Measurements from ENCODE around the gene TP53BP2.

GRCh38 chr1:223810586-223810985 is 35.2 kb downstream of the TP53BP2 start:
- no peak for TF ChIP-seq SREBF2 (IDR thresholded peaks at IDR 0.05; ENCODE audit: low read length)
- no peak for TF ChIP-seq SIN3A (IDR thresholded peaks at IDR 0.05; ENCODE audit: low read depth, low read length)
- no peak for TF ChIP-seq EGR1 (IDR thresholded peaks at IDR 0.05; ENCODE audit: borderline replicate concordance in 1 of 2, low read depth in 2 of 2, low read length in 2 of 2)
- TF ChIP-seq POLR2A (IDR thresholded peaks at IDR 0.05; ENCODE audit: low read depth, low read length), result no peak
- TF ChIP-seq, protein P1, sequence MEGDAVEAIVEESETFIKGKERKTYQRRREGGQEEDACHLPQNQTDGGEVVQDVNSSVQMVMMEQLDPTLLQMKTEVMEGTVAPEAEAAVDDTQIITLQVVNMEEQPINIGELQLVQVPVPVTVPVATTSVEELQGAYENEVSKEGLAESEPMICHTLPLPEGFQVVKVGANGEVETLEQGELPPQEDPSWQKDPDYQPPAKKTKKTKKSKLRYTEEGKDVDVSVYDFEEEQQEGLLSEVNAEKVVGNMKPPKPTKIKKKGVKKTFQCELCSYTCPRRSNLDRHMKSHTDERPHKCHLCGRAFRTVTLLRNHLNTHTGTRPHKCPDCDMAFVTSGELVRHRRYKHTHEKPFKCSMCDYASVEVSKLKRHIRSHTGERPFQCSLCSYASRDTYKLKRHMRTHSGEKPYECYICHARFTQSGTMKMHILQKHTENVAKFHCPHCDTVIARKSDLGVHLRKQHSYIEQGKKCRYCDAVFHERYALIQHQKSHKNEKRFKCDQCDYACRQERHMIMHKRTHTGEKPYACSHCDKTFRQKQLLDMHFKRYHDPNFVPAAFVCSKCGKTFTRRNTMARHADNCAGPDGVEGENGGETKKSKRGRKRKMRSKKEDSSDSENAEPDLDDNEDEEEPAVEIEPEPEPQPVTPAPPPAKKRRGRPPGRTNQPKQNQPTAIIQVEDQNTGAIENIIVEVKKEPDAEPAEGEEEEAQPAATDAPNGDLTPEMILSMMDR (IDR thresholded peaks at IDR 0.05 in 2 of 3, conservative IDR thresholded peaks at IDR 0.05 in 1 of 3; ENCODE audit: control insufficient read depth in 2 of 3, extremely low read depth in 1 of 3, insufficient read depth in 1 of 3, low read depth in 3 of 3, low read length in 3 of 3), result no peak
- TF ChIP-seq NR2C1 (IDR thresholded peaks at IDR 0.05), result no peak
- TF ChIP-seq WRNIP1 (IDR thresholded peaks at IDR 0.05; ENCODE audit: borderline replicate concordance, low read depth, low read length), result no peak

Measured in GM12878 (cell line).